CD4-positive, alpha-beta T cell (primary cell): ENCODE data around the gene CPLX3. TPM values are rescaled to one million over a fixed set of nuclear protein-coding genes. Genes with fewer than 3 reads are reported as not detected.

Experiments used
- ATAC-seq: fragments of 200-7000 bp; cut with Tn5 transposase; one replicate; pipeline ENCODE4 v1.10.0; 2022; ENCODE audit warnings: mild to moderate bottlenecking; ENCODE audit not compliant: poor library complexity
- CTCF ChIA-PET: fragments of 350-600 bp; sonication (Branson Sonifier 250); formaldehyde crosslinking; loops from one replicate; lab custom pipeline; 2021; ENCODE audit warnings: antibody characterized with exemption, inconsistent platforms; lab: Charles Lee
- POLR2A ChIA-PET: fragments of 350-600 bp; sonication (Branson Sonifier 250); formaldehyde crosslinking; loops from one replicate; lab custom pipeline; 2021; ENCODE audit warnings: antibody characterized with exemption, inconsistent platforms; lab: Charles Lee
- DNase-seq, 14 experiments: peaks; one replicate each; pipeline ENCODE4 v3.0.0-alpha.2; 2013 to 2020; ENCODE audit warnings: mixed read lengths in 2 of 14
- H3K27ac ChIP-seq, 2 donors: one replicate each; pipeline versions ENCODE4 v1.5.1 to v1.7.0; 2013; ENCODE audit warnings: low read length in 2 of 2, low read depth in 1 of 2, mild to moderate bottlenecking in 1 of 2
- H3K27me3 ChIP-seq, 2 experiments: 1 replicate in 1 of 2; 2 replicates in 1 of 2; pipeline versions ENCODE4 v1.6.1 to v1.7.0; 2013; ENCODE audit warnings: low read length in 2 of 2, control low read depth in 1 of 2, mild to moderate bottlenecking in 1 of 2, moderate library complexity in 1 of 2; ENCODE audit not compliant: insufficient read depth in 2 of 2, control insufficient read depth in 1 of 2
- H3K36me3 ChIP-seq: one replicate; pipeline ENCODE4 v1.6.1; 2013; ENCODE audit warnings: low read length, control low read depth; ENCODE audit not compliant: insufficient read depth
- H3K4me1 ChIP-seq: one replicate; pipeline ENCODE4 v1.6.1; 2013; ENCODE audit warnings: low read length, control low read depth; ENCODE audit not compliant: insufficient read depth
- H3K4me3 ChIP-seq: one replicate; pipeline ENCODE4 v1.5.1; 2013; ENCODE audit warnings: mild to moderate bottlenecking, low read length, moderate library complexity
- H3K9me3 ChIP-seq, 2 experiments: 1 replicate in 1 of 2; 2 replicates in 1 of 2; pipeline versions ENCODE4 v1.6.1 to v1.7.0; 2013; ENCODE audit warnings: low read length in 2 of 2, mild to moderate bottlenecking in 2 of 2, control low read depth in 1 of 2, moderate library complexity in 1 of 2; ENCODE audit not compliant: control insufficient read depth in 1 of 2, insufficient read depth in 1 of 2
- H3K27ac Mint-ChIP-seq: one replicate; pipeline ENCODE4 v1.8.0; 2020; ENCODE audit warnings: mixed read lengths
- H3K27me3 Mint-ChIP-seq: one replicate; pipeline ENCODE4 v1.8.0; 2021; ENCODE audit warnings: mixed read lengths
- H3K36me3 Mint-ChIP-seq: one replicate; pipeline ENCODE4 v1.8.0; 2021; ENCODE audit warnings: low read depth, mixed read lengths
- H3K4me1 Mint-ChIP-seq: one replicate; pipeline ENCODE4 v1.8.0; 2021; ENCODE audit warnings: low read depth, mixed read lengths
- H3K4me3 Mint-ChIP-seq: one replicate; pipeline ENCODE4 v1.8.0; 2020; ENCODE audit warnings: mild to moderate bottlenecking, mixed read lengths
- H3K9me3 Mint-ChIP-seq: one replicate; pipeline ENCODE4 v1.8.0; 2020; ENCODE audit warnings: mixed read lengths
- intact Hi-C, 2 experiments: fragments of 100-400 bp; cut with DNase I in 1 of 2; cut with micrococcal nuclease in 1 of 2; formaldehyde crosslinking; loops; one replicate each; pipeline versions ENCODE4 v1.15.1 to v1.9.0; 2023 to 2025; cut with DNase I, micrococcal nuclease
- total RNA-seq, 174 experiments: library from RNA in 2 of 174; stranded (reverse) in 2 of 174; gene quantifications; one replicate each; pipeline ENCODE4 v1.2.3 and lab custom pipeline; 2021 to 2026
- TF ChIP-seq, protein P1 (sequence below): fragments of 200-600 bp; IDR thresholded peaks from one replicate; pipeline ENCODE4 v1.8.0; 2022; ENCODE audit warnings: antibody characterized with exemption, mild to moderate bottlenecking

The CPLX3 gene
- total RNA-seq, 2 experiments from 2014 or later: 0.16 to 0.53 TPM

- ATAC-seq (no peak), DNase-seq (peak in 1 of 14 experiments; percentile 19)
- H3K36me3 Mint-ChIP-seq: peaks cover 51% of the 10 kb centered on the region
- POLR2A ChIA-PET: interaction anchor here (0.7 to 2.5 kb wide), 25 partner anchors 12 to 607 kb away, joined by 3 to 10 read pairs (median 4); partner anchors contain the start of genes COX5A, CSK, FAM219B and MPI
- TF ChIP-seq, protein P1, sequence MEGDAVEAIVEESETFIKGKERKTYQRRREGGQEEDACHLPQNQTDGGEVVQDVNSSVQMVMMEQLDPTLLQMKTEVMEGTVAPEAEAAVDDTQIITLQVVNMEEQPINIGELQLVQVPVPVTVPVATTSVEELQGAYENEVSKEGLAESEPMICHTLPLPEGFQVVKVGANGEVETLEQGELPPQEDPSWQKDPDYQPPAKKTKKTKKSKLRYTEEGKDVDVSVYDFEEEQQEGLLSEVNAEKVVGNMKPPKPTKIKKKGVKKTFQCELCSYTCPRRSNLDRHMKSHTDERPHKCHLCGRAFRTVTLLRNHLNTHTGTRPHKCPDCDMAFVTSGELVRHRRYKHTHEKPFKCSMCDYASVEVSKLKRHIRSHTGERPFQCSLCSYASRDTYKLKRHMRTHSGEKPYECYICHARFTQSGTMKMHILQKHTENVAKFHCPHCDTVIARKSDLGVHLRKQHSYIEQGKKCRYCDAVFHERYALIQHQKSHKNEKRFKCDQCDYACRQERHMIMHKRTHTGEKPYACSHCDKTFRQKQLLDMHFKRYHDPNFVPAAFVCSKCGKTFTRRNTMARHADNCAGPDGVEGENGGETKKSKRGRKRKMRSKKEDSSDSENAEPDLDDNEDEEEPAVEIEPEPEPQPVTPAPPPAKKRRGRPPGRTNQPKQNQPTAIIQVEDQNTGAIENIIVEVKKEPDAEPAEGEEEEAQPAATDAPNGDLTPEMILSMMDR: no peak
- H3K4me3 ChIP-seq: peak overlapping the region; percentile 22
- no peaks in the 10 kb centered on the region for H3K9me3 Mint-ChIP-seq
- peaks cover 61% of the 10 kb centered on the region for H3K4me1 ChIP-seq
- peaks cover 33% of the 10 kb centered on the region for H3K36me3 ChIP-seq
- CTCF ChIA-PET: interaction anchor here (1.0 to 2.5 kb wide), 8 partner anchors 24 to 106 kb away, joined by 3 to 9 read pairs (median 4); no protein-coding TSS in a partner anchor
- intact Hi-C loops: loop anchor here (1.0 to 10.0 kb wide), 7 partner anchors 48 to 358 kb away; partner anchors contain the start of genes ARID3B (in 1 of the 2), C15orf39 (in 1 of the 2), EDC3 (in 1 of the 2) and MPI (in 1 of the 2)
- H3K27me3 Mint-ChIP-seq: no peaks in the 10 kb centered on the region
- H3K9me3 ChIP-seq: no peaks in the 10 kb centered on the region
- peak overlapping the region; percentile 86 for H3K27ac Mint-ChIP-seq
- H3K27ac ChIP-seq: peak overlapping the region; percentile 69 to 82
- peaks cover 56% of the 10 kb centered on the region for H3K4me1 Mint-ChIP-seq
- peak overlapping the region; percentile 49 for H3K4me3 Mint-ChIP-seq
- H3K27me3 ChIP-seq: no peaks in the 10 kb centered on the region
Measured at GRCh38 chr15:74844319-74845207, 18.1 kb downstream of the CPLX3 start.

GRCh38 chr15:74845208-74845568, 18.8 kb downstream of the CPLX3 start:
- H3K27ac Mint-ChIP-seq: peak overlapping the region; percentile 86
- ChIA-PET CTCF (interaction anchor here (1.0 to 1.4 kb wide), 4 partner anchors 23 to 106 kb away, joined by 3 to 9 read pairs (median 4); no protein-coding TSS in a partner anchor), POLR2A (interaction anchor here (0.7 to 1.6 kb wide), 22 partner anchors 11 to 606 kb away, joined by 3 to 8 read pairs (median 4); partner anchors contain the start of genes COX5A, CSK, MPI and PPCDC)
- Histone ChIP-seq H3K27me3 (no peaks in the 10 kb centered on the region), H3K36me3 (peaks cover 33% of the 10 kb centered on the region), H3K4me1 (peaks cover 61% of the 10 kb centered on the region), H3K9me3 (no peaks in the 10 kb centered on the region), H3K4me3 (peak overlapping the region; percentile 22), H3K27ac (peak overlapping the region; percentile 69 to 82)
- H3K36me3 Mint-ChIP-seq: peaks cover 55% of the 10 kb centered on the region
- H3K9me3 Mint-ChIP-seq: no peaks in the 10 kb centered on the region
- no peaks in the 10 kb centered on the region for H3K27me3 Mint-ChIP-seq
- H3K4me1 Mint-ChIP-seq: peaks cover 56% of the 10 kb centered on the region
- DNase-seq (peak; percentile 36 to 76 (median 62)), ATAC-seq (peak; percentile 54)
- H3K4me3 Mint-ChIP-seq: peak overlapping the region; percentile 49
- intact Hi-C loops: loop anchor here (1.0 to 10.0 kb wide), 4 partner anchors 56 to 300 kb away; partner anchors contain the start of genes ARID3B (in 1 of the 2) and EDC3 (in 1 of the 2)
- TF ChIP-seq, protein P1: peak; percentile 40

GRCh38 chr15:74845581-74845980, 19.2 kb downstream of the CPLX3 start:
- peak in 5 of 14 experiments; percentile 10 to 57 (median 49) for DNase-seq
- peaks cover 58% of the 10 kb centered on the region for H3K36me3 Mint-ChIP-seq
- Histone ChIP-seq H3K4me3 (peak overlapping the region; percentile 22), H3K36me3 (peaks cover 33% of the 10 kb centered on the region), H3K9me3 (no peaks in the 10 kb centered on the region), H3K4me1 (peaks cover 58% of the 10 kb centered on the region), H3K27me3 (no peaks in the 10 kb centered on the region), H3K27ac (peak overlapping the region; percentile 69 to 82)
- no peak for ATAC-seq
- peak overlapping the region; percentile 49 for H3K4me3 Mint-ChIP-seq
- no peaks in the 10 kb centered on the region for H3K27me3 Mint-ChIP-seq
- ChIA-PET POLR2A (interaction anchor here (0.7 to 1.6 kb wide), 8 partner anchors 14 to 68 kb away, joined by 3 to 8 read pairs (median 4); partner anchors contain the start of gene CSK), CTCF (interaction anchor here (1.4 to 1.6 kb wide), 2 partner anchors 13 to 56 kb away, joined by 3 to 9 read pairs; no protein-coding TSS in a partner anchor)
- no peaks in the 10 kb centered on the region for H3K9me3 Mint-ChIP-seq
- TF ChIP-seq, protein P1: no peak
- H3K27ac Mint-ChIP-seq: peak overlapping the region; percentile 86
- H3K4me1 Mint-ChIP-seq: peaks cover 55% of the 10 kb centered on the region
- intact Hi-C loops: loop anchor here (1.0 to 10.0 kb wide), 4 partner anchors 55 to 301 kb away; partner anchors contain the start of genes ARID3B (in 1 of the 2) and EDC3 (in 1 of the 2)
